SK-N-SH treated with all-trans-retinoic acid at 6 μM for 48 hours (cell line): ENCODE data around the gene MARS2.

ENCODE experiments used
- CREB5 ChIP-seq: fragments of 250-450 bp; sonication (Bioruptor Pico); IDR thresholded peaks from 2 replicates; pipeline ENCODE4 v1.5.1; 2020; ENCODE audit warnings: low read depth, mild to moderate bottlenecking, moderate library complexity
- CSDC2 ChIP-seq: fragments of 250-450 bp; sonication (Bioruptor Pico); IDR thresholded peaks from 2 replicates; pipeline ENCODE4 v1.5.0; 2020; ENCODE audit warnings: mild to moderate bottlenecking, moderate library complexity
- CSRNP3 ChIP-seq: fragments of 250-450 bp; sonication (Bioruptor Pico); IDR thresholded peaks from 2 replicates; pipeline ENCODE4 v1.5.1; 2021; ENCODE audit warnings: mild to moderate bottlenecking, moderate library complexity
- ISL1 ChIP-seq: fragments of 250-450 bp; sonication (Bioruptor Pico); IDR thresholded peaks from 2 replicates; pipeline ENCODE4 v2.1.2; 2022; ENCODE audit warnings: mild to moderate bottlenecking, moderate library complexity
- PATZ1 ChIP-seq: fragments of 250-450 bp; sonication (Bioruptor Pico); IDR thresholded peaks from 2 replicates; pipeline ENCODE4 v1.8.0; 2020; ENCODE audit warnings: mild to moderate bottlenecking, moderate library complexity, borderline replicate concordance
- ZC3H10 ChIP-seq: fragments of 250-450 bp; sonication (Bioruptor Pico); IDR thresholded peaks from 2 replicates; pipeline ENCODE4 v1.5.1; 2021; ENCODE audit warnings: mild to moderate bottlenecking, moderate library complexity
- ZFP3 ChIP-seq: fragments of 250-450 bp; sonication (Bioruptor Pico); IDR thresholded peaks from 2 replicates; pipeline ENCODE4 v1.5.0; 2020; ENCODE audit warnings: mild to moderate bottlenecking, moderate library complexity
- ZNF70 ChIP-seq: fragments of 450-650 bp; formaldehyde crosslinking; IDR thresholded peaks from 2 replicates; pipeline ENCODE4 v1.5.0; 2020; ENCODE audit warnings: mild to moderate bottlenecking, moderate library complexity
- ZNF8 ChIP-seq: fragments of 450-650 bp; formaldehyde crosslinking; IDR thresholded peaks from 2 replicates; pipeline ENCODE4 v1.5.0; 2020; ENCODE audit warnings: mild to moderate bottlenecking, moderate library complexity

GRCh38 chr2:197727011-197727410 is 21.8 kb downstream of the MARS2 start:
- no peak for TF ChIP-seq CSDC2
- no peak for TF ChIP-seq ZC3H10 (CRISPR knock-in tag)
- no peak for TF ChIP-seq CSRNP3 (CRISPR knock-in tag)
- no peak for TF ChIP-seq ZFP3 (CRISPR knock-in tag)
- no peak for TF ChIP-seq PATZ1 (CRISPR knock-in tag)
- TF ChIP-seq ZNF8 (CRISPR knock-in tag), result no peak
- no peak for TF ChIP-seq ISL1 (CRISPR knock-in tag)
- no peak for TF ChIP-seq ZNF70 (CRISPR knock-in tag)
- no peak for TF ChIP-seq CREB5
